ENCODE results near the gene PNPLA7.

- TF ChIP-seq CTCF (IDR thresholded peaks at IDR 0.05) (no peak), POLR2AphosphoS5 (IDR thresholded peaks at IDR 0.05; ENCODE audit: low read depth, low read length) (no peak), SIN3A (IDR thresholded peaks at IDR 0.05; ENCODE audit: borderline replicate concordance, insufficient read depth, low read depth, low read length) (no peak), REST (IDR thresholded peaks at IDR 0.05; ENCODE audit: insufficient read depth in 1 of 2, low read depth in 2 of 2, low read length in 1 of 2) (no peak)
Observed at GRCh38 chr9:137491735-137492432, 58.3 kb downstream of the PNPLA7 start.

All from Panc1 (cell line).